Common myeloid progenitor, CD34-positive (primary cell): ENCODE results near the gene DCTN2.
"Not testable (repeated sequence)": the region's sequence is repeated elsewhere in the genome, so short reads cannot be mapped to it uniquely, and the experiment has no call there.

Source experiments
- CTCF ChIA-PET: fragments of 350-600 bp; sonication (Branson Sonifier 250); formaldehyde crosslinking; loops from one replicate; lab custom pipeline; 2021; ENCODE audit warnings: antibody characterized with exemption; lab: Charles Lee
- POLR2A ChIA-PET: fragments of 350-600 bp; sonication (Branson Sonifier 250); formaldehyde crosslinking; loops from one replicate; lab custom pipeline; 2021; ENCODE audit warnings: antibody characterized with exemption; lab: Charles Lee
- DNase-seq, 3 donors: peaks; one replicate each; pipeline versions ENCODE4 v3.0.0 to v3.0.0-alpha.2; 2013
- H3K27ac ChIP-seq, 2 experiments: 1 replicate in 1 of 2; 2 replicates in 1 of 2; pipeline ENCODE4 v1.7.0; 2013; ENCODE audit warnings: inconsistent platforms in 2 of 2, low read length in 2 of 2, mild to moderate bottlenecking in 2 of 2, low read depth in 1 of 2, moderate library complexity in 1 of 2; ENCODE audit not compliant: severe bottlenecking in 2 of 2, insufficient read depth in 1 of 2, poor library complexity in 1 of 2
- H3K27me3 ChIP-seq, 5 experiments: replicated peaks in 2 of 5; 1 replicate in 3 of 5; 2 replicates in 2 of 5; pipeline versions ENCODE4 v1.6.1 to v1.7.0; 2013; ENCODE audit warnings: low read length in 4 of 5, mild to moderate bottlenecking in 2 of 5, moderate library complexity in 2 of 5, inconsistent platforms in 1 of 5; ENCODE audit not compliant: insufficient read depth in 5 of 5, control insufficient read depth in 4 of 5
- H3K36me3 ChIP-seq, 4 experiments: 1 replicate in 2 of 4; 2 replicates in 2 of 4; pipeline versions ENCODE4 v1.6.1 to v1.7.0; 2013; ENCODE audit warnings: low read length in 3 of 4, control low read depth in 1 of 4, mild to moderate bottlenecking in 1 of 4; ENCODE audit not compliant: control insufficient read depth in 4 of 4, insufficient read depth in 4 of 4
- H3K4me1 ChIP-seq, 4 experiments: 1 replicate in 3 of 4; 2 replicates in 1 of 4; pipeline versions ENCODE4 v1.6.1 to v1.7.1; 2013; ENCODE audit warnings: low read length in 3 of 4, mild to moderate bottlenecking in 3 of 4, control low read depth in 1 of 4, inconsistent platforms in 1 of 4, moderate library complexity in 1 of 4; ENCODE audit not compliant: control insufficient read depth in 4 of 4, insufficient read depth in 4 of 4; ENCODE audit errors: control extremely low read depth in 1 of 4
- H3K4me3 ChIP-seq, 7 experiments: 1 replicate in 4 of 7; 2 replicates in 3 of 7; pipeline versions ENCODE4 v1.5.1 to v1.7.0; 2013; ENCODE audit warnings: mild to moderate bottlenecking in 7 of 7, low read length in 6 of 7, moderate library complexity in 6 of 7, inconsistent platforms in 2 of 7, low read depth in 2 of 7, control low read depth in 1 of 7; ENCODE audit not compliant: insufficient read depth in 4 of 7, control insufficient read depth in 1 of 7; ENCODE audit errors: extremely low read depth in 1 of 7
- H3K9me3 ChIP-seq, 5 experiments: 1 replicate in 4 of 5; 2 replicates in 1 of 5; pipeline versions ENCODE4 v1.6.1 to v1.7.1; 2013; ENCODE audit warnings: low read length in 4 of 5, mild to moderate bottlenecking in 2 of 5, inconsistent platforms in 1 of 5, low read depth in 1 of 5, moderate library complexity in 1 of 5; ENCODE audit not compliant: control insufficient read depth in 4 of 5, insufficient read depth in 2 of 5; ENCODE audit errors: control extremely low read depth in 1 of 5
- WGBS: methylation state at CpG from one replicate; pipeline ENCODE4 v1.1.5; 2013; ENCODE audit not compliant: insufficient coverage; 5-methylcytosine and 5-hydroxymethylcytosine counted together

Gene DCTN2

DNA sequence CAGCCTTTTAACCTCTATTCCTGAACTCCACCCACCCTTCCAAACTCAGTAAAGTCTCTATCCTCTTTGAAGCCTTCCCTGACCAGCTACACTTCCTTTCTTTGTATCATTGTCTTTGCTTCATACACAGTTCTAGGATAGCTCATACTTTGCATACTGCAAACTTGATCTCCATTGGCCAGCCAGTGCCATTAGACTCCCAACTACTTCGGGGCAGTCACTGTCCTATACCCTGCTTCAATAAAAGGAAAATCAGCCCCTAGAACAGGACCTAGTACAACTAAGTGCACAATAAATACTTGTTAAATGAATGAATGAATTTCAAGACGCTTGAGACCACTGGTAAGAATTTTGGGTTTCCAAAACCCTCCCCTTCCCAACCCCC lies 43.5 kb upstream of the DCTN2 start:
- POLR2A ChIA-PET: no interaction called here
- peaks cover 0 to 5% (median 2%) of the 10 kb centered on the region in 4 experiments for H3K36me3 ChIP-seq
- H3K27ac ChIP-seq: peak overlapping the region in 1 of 2 experiments; percentile 66
- no peak for DNase-seq
- WGBS: no CpG with 5 or more reads among the region's 2 CpGs
- peak overlapping the region; percentile 64 to 91 (median 84) for H3K4me3 ChIP-seq
- CTCF ChIA-PET: interaction anchor here (0.6 to 2.9 kb wide), 6 partner anchors 10 to 1678 kb away, joined by 3 to 10 read pairs (median 3); no protein-coding TSS in a partner anchor
- no peaks in the 10 kb centered on the region for H3K9me3 ChIP-seq
- peaks cover 5 to 22% (median 14%) of the 10 kb centered on the region in 4 experiments for H3K4me1 ChIP-seq
- H3K27me3 ChIP-seq: peaks cover 0 to 8% (median 4%) of the 10 kb centered on the region in 5 experiments

GRCh38 chr12:57588951-57589610 lies 42.1 kb upstream of the DCTN2 start:
- peaks cover 5 to 22% (median 14%) of the 10 kb centered on the region in 4 experiments for H3K4me1 ChIP-seq
- CTCF ChIA-PET: interaction anchor here (1.1 to 2.5 kb wide), 4 partner anchors 14 to 128 kb away, joined by 3 to 6 read pairs (median 3); no protein-coding TSS in a partner anchor
- H3K9me3 ChIP-seq, H3K27ac ChIP-seq, H3K36me3 ChIP-seq, DNase-seq, POLR2A ChIA-PET, H3K4me3 ChIP-seq: not testable (repeated sequence)
- peaks cover 0 to 17% (median 4%) of the 10 kb centered on the region in 5 experiments for H3K27me3 ChIP-seq
- 97% methylated on average over 14 of the region's 15 CpGs for WGBS

GRCh38 chr12:57586832-57587429 lies 39.9 kb upstream of the DCTN2 start:
- 90% methylated on average over 3 of the region's 3 CpGs for WGBS
- Histone ChIP-seq H3K36me3 (no peaks in the 10 kb centered on the region), H3K9me3 (no peaks in the 10 kb centered on the region), H3K27ac (no peak overlapping the region), H3K4me3 (no peak overlapping the region), H3K4me1 (peaks cover 5 to 19% (median 14%) of the 10 kb centered on the region in 4 experiments), H3K27me3 (peaks cover 0 to 24% (median 5%) of the 10 kb centered on the region in 5 experiments)
- POLR2A ChIA-PET: interaction anchor here (0.6 kb wide), 1 partner anchor 1172 kb away, joined by 6 read pairs; no protein-coding TSS in a partner anchor
- CTCF ChIA-PET: interaction anchor here (7.7 kb wide), 1 partner anchor 36 kb away, joined by 121 read pairs; no protein-coding TSS in a partner anchor
- no peak for DNase-seq

DNA sequence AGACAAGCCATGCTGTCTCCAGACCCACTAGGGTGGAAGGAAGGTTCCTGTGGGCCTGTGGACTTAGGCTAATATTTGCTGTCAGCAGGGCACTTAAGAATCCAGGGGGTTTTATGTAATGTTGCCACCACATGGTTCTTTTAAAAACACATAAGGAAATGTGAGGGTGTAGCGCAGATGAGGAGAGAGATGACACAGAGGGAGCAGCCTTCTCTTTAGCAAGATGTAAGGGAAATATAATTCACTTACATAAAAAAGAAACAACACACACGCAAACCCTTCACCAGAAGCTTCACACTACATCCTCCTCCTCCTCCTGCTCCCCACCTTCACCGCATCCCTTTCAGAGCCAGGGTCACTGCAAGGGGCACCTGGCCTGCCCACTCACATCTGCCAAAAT lies 39.1 kb upstream of the DCTN2 start:
- Histone ChIP-seq H3K36me3 (peaks cover 0 to 2% (median 0%) of the 10 kb centered on the region in 4 experiments), H3K27me3 (peaks cover 0 to 24% (median 5%) of the 10 kb centered on the region in 5 experiments), H3K4me3 (no peak overlapping the region), H3K4me1 (peaks cover 5 to 11% (median 7%) of the 10 kb centered on the region in 4 experiments), H3K27ac (no peak overlapping the region), H3K9me3 (no peaks in the 10 kb centered on the region)
- ChIA-PET POLR2A (interaction anchor here (0.6 kb wide), 1 partner anchor 1172 kb away, joined by 6 read pairs; no protein-coding TSS in a partner anchor), CTCF (interaction anchor here (1.2 to 7.7 kb wide), 8 partner anchors 10 to 52 kb away, joined by 3 to 121 read pairs (median 26); no protein-coding TSS in a partner anchor)
- 100% methylated on average over 2 of the region's 3 CpGs for WGBS
- no peak for DNase-seq

- POLR2A ChIA-PET: interaction anchor here (0.6 kb wide), 1 partner anchor 118 kb away, joined by 6 read pairs; no protein-coding TSS in a partner anchor
These were observed 38.2 kb upstream of the DCTN2 start for GRCh38 chr12:57585156-57585555.

GRCh38 chr12:57584690-57585089 lies 37.7 kb upstream of the DCTN2 start:
- Histone ChIP-seq H3K36me3 (peaks cover 0 to 6% (median 0%) of the 10 kb centered on the region in 4 experiments), H3K9me3 (no peaks in the 10 kb centered on the region), H3K27me3 (peaks cover 0 to 25% (median 5%) of the 10 kb centered on the region in 5 experiments), H3K27ac (no peak overlapping the region), H3K4me1 (no peaks in the 10 kb centered on the region), H3K4me3 (no peak overlapping the region)
- CTCF ChIA-PET: interaction anchor here (0.6 to 7.7 kb wide), 24 partner anchors 8 to 217 kb away, joined by 3 to 121 read pairs (median 10); partner anchors contain the start of genes ARHGEF25 and B4GALNT1
- POLR2A ChIA-PET: no interaction called here
- DNase-seq: no peak

More at GRCh38 chr12:57585156-57585555, 38.2 kb upstream of the DCTN2 start:
- H3K4me3 ChIP-seq: no peak overlapping the region
- no peak for DNase-seq
- CTCF ChIA-PET: interaction anchor here (0.6 to 7.7 kb wide), 20 partner anchors 8 to 912 kb away, joined by 3 to 121 read pairs (median 12); partner anchors contain the start of gene B4GALNT1
- 100% methylated on average over 2 of the region's 2 CpGs for WGBS
- peaks cover 0 to 2% (median under 1%) of the 10 kb centered on the region in 4 experiments for H3K4me1 ChIP-seq
- no peaks in the 10 kb centered on the region for H3K9me3 ChIP-seq
- no peak overlapping the region for H3K27ac ChIP-seq
- H3K36me3 ChIP-seq: peaks cover 0 to 3% (median 0%) of the 10 kb centered on the region in 4 experiments
- H3K27me3 ChIP-seq: peaks cover 0 to 25% (median 5%) of the 10 kb centered on the region in 5 experiments
